ENCODE data around the gene PRR23E.

Gene PRR23E

DNA sequence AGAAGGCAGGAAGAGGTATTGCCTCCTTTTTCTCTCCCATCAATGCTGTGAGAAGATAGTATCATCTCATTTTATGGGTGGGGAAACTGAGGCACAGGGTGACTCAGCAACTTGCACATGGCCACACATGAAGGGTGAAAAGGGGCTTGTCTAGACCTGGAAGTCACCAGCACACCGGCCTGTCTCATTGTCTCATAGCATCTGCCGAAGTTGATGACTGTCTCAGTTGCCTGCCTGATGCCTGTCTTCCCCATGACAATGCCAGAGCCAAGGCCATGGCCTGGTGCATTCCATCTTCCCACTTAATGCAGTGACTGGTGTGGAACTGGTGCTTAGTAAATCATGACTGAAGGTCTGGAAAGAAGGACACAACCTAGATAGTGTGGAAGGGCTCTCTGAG is 27.9 kb upstream of the PRR23E start:
- no peak for DNase-seq

DNA sequence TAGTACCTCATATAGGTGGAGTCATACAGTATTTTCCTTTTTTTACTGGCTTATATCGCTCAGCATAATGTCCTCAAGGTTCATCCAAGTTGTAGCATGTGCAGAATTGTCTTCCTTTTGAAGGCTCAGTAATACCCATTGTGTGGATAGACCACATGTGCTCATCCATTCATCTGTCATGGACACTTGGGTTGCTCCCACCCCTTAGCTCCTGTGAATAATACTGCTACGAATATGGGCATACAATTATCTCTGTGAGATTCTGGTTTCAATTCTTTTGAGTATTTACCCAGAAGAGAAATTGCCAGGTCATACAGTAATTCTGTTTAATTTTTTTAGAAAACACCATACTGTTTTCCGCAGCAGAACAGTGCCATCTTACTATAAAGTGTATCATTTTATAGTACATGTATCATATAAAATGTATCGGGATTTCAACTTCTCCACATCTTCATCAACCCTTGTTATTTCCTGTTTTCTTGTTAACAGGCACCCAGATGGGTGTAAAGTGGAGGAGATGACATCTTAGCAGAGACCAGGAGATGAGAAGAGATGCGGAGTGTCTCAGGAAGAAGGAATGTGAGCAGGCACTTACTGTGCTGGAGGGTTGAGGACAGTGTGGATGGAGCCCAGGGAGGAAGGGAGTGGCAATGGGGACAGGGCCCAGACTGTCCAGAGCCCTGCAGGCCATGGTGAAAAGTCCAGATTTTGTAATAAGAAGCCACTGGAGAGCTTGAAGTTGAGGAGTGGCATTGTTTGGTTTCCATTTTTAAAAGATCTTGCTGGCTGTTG is 27.0 kb upstream of the PRR23E start:
- no peak for DNase-seq

DNA sequence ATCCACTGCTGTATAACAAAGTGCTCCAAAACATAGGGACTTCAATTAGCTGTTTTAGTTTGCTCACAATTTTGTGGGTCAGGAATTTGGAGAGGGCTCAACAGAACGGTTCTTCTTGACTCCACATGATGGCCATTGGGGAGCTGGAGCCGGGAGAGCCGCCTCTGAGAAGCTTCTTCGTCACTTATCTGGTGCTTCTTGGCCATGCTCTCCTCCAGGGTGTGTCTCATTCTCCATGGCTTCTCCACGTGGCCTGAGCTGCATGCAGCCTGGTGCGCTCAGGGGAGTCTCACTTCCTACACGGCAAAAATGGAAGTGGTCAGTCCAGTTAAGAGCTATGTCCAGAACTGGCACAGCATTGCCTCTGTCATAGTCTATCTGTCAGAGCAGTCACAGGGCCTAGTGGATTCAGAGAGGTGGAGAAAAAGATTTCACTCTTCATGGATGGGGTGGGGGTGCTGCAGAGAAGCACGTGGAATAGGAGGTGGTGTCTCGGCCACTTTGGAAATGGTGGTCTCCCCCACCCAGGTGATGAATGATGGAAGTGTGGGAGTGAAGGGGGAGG is 26.3 kb upstream of the PRR23E start:
- no peak for DNase-seq

DNA sequence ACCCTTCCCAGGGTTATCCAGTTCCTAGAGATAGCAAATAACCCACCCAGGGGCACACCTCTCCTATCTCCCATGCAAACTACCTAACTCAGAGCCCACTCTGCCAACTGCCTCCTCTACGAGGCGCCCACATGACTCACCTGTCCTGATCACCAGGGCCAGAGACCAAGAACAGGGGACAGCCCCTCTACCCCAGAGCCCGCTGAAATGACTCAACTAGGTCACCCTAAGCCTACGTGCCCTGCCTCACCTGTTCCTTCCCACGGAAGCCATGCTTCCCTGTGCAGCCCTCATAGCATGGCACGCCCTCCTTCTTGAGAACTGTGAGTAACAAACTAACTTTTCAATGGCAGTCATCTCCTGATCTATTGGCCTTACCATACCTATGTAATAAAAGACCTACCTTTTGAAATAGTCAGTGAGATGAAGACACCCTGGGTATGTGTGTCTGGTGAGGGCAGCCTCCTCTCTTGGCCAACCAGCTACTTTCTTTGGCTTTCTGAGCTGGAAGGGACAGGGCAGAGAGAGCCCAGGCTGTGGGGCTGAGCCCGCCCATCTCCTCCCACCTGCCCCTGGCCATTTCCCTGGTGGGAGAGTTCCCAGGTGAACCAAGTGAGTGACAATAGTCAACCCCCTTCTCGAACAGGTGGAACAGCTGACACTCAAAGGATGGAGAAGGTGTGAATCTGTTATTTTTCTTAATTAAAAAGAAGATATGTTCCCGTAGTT is 25.5 kb upstream of the PRR23E start:
- no peak for DNase-seq

DNA sequence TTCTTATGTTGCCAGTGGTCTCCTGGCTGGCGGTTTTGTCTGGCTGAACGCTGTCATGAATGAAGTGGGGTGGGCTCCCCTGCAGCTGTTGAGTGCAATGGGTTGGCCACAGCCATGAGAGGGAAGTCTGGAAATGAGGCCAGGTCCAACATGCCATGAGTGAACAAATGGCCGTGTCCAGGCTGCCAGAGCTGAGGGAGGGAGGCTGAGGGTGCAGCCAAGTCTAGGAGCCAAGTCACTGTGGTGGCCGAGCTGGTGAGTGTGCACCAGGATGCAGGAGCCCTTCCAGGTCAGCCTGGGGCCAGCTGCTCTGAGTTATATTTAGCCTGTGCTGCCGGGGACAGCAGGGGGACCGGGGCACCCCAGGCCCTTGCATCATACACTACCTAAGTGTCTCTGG is 24.7 kb upstream of the PRR23E start:
- no peak for DNase-seq

DNA sequence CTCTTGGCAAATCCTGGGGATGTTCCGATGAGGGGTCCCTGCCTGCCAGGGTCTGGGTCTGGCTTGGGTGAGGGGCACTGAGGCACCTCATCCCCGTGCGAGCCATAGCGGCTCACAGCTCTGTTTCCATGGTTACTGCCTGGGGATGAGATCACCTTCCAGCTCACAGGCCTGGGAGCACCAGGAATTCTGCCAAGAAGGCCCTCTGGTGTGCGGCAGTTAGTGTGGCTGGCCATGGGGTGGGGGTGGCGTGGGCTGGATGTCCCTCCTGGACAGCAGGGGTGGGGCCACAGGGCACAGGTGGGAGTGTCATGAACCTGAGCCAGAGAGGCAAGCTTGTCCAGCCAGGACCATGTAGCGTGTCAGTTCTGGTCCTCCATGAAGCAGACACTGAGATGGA is 22.1 kb upstream of the PRR23E start:
- DNase-seq = no peak

DNA sequence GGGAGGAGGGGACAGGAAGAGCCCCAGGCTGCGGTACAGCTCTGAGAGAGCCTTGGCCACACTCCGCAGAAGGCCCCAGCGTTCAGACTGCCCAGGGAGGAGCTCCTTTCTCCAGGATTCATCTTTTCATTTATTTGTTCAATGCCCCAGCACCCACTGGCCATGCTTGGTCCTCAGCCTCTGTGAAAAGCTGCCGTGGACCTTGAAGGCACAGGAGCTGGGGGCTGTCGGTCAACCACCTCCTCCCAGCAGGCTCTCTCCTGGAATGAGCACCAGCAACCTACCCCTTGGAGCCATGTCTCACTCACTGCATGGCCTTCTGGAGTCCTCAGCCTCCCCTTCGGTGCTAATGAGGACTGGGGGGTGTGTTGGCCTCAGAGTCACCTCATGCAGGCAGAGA is 21.6 kb upstream of the PRR23E start:
- DNase-seq = no peak

DNA sequence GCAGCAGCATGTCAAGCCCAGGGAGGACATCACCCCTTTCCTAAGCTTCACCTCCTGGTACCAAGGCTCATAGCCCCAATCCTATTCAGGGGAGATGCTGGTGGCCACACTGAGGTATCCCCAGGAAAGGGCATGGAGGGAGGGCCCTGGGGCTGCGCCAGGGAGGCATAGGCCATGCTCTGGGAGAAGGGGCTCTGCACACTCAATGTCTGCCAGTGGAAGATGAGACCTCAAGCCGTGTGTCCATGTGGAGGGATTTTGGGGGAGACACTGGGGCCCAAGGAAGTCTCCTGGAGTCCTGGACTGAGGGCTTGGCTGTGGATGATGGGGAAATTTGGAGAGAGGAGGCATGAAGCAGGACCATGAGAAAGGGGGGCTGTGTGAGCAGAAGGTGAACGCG is 21.2 kb upstream of the PRR23E start:
- DNase-seq = no peak

DNA sequence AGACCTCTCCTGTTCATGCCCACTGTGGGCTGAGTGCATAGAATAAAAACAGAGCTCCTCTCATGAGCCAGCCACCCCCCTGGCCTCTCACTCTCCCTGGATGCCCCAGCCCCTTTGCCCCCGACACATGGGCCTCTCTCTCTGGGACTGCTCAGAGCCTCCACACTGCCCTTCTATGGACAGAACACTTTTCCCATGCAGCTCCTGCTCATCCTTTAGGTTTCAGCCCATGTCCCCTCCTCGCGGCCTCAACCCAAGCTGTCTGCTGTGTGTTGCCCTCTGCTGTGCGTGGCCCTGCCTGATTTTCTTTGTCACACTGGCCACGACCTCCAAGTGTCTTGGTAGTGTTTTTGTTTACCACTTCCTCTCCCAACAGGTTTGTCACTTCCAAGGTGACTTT is 20.7 kb upstream of the PRR23E start:
- no peak for DNase-seq

DNA sequence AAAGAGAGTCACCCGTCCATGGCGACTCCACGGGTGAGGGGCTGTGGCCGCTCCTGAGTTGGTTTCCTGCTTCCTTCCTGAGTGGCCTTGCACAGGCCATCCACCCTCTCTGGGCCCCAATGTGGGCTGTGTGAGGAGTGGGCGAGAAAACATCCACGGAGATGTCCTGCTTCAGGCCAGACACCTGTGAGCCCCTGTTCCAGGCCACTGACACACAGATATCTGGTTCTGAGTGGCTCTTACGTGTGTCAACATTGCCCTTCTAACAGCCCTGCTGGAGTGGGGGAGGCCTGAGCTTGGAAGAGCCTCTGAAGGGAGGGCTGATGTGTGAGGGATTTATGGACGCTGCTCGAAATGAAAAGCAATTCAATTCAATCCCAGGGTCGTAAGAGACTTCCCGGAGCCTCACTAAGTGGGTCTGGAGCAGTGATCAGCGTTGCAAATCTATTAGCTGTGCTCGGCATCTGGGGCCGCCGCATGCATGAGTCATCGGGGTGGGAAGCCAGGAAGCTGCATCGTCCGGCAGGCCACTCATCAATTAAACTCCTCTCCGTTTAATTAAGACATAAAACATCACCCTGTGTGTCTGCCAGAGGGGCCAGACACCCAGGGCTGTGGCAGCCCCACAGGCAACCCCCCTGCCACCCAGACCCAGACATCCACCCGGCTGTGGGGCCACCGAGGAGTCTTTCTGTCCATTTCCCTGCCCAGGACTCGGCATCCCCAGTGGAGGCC is 20.0 kb upstream of the PRR23E start:
- DNase-seq = no peak

DNA sequence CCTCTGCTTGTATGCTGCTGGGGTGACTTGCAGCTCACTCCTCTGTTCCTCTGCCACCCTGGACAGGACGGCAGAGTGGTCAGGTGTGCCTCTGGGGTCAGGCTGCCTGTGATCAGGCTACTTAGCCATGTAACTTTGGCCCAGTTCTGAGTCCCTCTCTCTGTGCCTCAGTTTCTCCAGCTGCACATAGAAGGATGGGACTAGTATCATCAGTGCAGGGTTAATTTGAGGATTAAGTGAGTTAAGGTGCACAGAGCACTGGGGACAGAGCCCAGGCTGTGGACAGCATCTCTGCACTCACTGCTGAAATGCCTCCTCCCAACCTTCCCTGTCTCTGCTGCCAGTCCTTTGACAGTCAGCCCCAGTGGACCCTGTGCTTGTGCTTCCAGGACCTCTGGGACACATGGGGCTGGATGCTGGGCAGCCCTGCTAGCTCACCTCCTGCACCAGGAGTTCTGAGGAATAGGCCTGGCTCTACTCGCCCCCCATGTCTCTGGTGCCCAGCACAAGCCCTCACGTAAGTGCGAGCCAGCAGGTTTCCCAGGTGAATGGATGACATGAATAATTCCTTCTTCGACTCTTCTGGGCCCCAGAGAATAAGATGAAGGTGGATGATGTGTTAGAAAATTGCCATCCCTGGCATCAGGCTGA is 19.3 kb upstream of the PRR23E start:
- no peak for DNase-seq

DNA sequence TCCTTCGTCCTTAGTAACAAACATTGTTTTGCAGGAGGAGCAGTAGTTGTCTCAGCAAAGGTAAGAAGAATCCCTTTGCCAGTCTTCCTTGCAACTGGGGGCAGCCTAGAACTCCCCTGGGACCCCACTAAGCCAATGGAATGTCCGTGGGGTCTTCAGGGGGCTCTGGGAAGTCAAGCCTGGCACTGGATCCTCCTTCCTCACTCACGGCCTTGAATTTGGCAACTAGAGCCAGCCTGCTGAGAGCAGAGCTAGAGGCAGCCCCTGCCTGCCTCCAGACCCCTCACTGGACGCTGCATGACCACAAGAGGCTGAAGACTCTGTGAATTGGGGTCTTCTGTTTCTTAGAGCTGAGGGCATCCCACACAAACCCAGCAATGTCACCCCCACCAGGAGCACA is 18.6 kb upstream of the PRR23E start:
- no peak for DNase-seq

DNA sequence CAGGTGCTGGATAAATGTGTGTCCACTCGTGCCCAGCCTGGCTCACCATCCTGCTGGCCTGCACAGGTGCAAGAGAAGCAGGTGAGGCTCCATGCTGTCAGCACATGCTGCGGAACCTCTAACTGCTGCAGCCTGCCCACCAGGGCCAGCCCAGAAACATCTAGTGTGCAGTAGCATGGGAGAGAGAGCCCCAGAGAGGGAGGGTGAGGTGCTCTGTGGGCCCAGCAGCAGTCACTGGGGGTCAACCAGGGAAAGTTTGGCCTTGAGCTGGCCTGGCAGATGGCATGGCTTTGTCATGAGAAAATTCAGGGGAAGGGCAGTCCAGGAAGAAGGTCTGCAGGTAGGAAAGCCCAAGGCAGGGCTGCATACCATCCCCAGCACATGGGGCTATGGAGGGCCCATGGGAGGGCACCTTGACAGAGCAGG is 18.2 kb upstream of the PRR23E start:
- DNase-seq = no peak

DNA sequence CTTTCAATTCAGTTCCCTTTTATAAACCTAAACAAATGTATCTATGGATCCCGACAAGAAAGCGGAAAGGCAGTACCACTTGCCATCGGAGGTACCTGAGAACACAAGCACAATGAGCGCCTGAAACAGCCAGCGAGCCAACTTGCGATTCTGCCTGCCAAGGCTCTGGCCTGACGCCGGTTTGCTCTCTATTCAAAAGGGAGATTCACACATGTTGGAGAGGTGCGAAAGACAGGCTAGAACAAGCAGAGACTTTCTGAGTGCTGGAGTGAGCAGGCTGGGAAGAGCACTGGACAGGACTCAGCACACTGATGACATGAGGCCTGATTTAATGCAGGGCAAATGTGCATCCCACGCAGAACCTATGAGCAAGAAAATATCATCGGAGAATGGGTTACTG is 17.7 kb upstream of the PRR23E start:
- no peak for DNase-seq

DNA sequence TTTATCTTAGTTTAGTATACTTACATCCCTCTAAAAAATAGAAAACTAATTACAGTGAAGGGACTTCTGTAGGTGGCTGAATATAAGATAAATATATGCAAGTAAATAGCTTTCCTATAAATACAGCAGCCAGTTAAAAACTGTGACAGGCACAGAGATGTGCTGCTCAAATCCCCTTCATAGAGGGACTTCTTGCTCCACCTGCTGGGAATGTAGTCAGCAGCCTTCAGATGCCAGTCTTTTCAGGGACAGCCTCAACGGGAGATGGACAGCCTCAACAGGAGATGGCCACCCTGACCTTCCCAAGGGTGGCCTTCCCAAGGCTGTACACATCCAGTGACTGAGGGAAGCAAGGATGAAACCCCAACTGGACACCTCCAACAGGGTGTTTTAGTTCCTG is 15.7 kb upstream of the PRR23E start:
- no peak for DNase-seq

DNA sequence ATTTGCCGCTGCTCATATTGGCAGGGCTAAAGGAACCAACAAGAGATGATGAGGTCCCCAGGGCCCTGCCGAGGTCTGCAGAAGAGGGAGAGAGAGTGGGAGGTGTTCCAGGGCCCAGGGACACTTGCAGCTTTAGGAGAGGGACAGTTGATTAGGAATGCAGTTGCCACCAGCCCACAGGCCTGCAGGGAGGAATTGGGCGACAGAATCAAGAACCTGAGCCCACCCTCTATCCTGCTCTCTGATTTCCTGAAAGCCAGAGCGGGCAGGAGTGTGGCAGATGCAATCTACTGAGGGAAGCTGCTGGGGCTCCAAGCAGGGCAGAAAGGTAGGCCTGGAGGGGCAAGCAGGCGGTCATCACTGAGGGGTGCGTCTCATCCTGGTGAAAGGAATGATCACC is 12.1 kb upstream of the PRR23E start:
- DNase-seq = no peak

DNA sequence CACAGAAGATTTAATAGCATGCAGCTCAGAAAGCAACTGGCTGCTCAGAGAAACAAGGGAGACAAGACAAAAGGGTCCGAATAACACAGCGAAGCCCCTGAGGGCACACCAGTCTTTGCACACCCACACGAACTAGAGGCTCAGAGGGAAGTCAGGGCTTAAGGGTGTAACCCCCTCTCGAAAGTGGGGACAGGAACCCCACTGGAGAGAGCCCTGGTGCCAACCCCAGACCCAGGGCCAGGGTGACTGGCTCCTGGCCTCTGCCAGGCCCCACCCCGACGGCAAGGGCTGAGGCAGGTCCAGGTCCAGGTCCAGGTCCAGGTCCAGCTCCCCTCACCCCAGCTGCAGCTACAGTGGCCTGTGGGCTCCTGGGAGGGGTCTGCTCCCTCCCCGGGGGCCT is 10.5 kb upstream of the PRR23E start:
- no peak for DNase-seq

DNA sequence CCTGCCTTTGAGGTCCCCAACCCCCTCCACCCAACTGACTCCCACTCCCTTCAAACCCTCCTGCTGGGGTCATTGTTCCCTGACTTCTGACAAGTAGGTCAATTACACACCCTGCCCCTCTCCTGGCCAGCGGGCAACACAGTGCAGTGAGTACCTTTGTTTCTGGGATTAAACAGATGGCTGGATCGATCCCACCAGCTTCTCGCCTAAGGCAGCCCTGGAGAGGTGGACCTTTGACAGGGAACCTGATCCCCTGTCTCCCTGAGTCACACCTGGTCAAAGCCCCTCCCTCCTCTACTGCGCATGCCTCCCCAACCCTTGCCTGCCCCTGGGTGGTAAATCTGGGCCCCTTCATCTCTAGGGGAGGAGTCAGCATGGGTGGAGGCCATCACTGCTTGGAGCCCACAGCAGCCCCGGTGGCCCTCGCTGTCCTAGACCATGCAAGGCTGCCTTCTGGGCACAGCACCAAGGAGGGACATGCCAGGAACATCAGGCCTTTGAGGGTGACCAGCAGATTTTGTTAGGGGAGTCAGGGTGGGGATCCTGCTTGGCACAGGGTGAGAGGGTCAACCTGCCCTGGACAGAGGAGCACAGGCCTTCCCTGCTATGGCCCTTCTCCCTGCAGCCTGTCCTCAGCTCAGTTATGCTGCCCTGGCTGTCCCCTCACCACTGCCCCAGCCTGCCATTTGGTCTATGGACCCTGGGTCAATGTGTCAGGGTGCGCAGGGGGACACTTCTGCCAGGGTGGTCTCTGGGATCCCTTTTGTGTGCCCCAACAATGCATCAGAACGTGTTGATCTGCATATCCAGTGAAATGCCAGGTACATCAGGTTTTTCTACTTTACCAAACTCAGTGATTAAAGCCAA is 9.8 kb upstream of the PRR23E start:
- DNase-seq = no peak

DNA sequence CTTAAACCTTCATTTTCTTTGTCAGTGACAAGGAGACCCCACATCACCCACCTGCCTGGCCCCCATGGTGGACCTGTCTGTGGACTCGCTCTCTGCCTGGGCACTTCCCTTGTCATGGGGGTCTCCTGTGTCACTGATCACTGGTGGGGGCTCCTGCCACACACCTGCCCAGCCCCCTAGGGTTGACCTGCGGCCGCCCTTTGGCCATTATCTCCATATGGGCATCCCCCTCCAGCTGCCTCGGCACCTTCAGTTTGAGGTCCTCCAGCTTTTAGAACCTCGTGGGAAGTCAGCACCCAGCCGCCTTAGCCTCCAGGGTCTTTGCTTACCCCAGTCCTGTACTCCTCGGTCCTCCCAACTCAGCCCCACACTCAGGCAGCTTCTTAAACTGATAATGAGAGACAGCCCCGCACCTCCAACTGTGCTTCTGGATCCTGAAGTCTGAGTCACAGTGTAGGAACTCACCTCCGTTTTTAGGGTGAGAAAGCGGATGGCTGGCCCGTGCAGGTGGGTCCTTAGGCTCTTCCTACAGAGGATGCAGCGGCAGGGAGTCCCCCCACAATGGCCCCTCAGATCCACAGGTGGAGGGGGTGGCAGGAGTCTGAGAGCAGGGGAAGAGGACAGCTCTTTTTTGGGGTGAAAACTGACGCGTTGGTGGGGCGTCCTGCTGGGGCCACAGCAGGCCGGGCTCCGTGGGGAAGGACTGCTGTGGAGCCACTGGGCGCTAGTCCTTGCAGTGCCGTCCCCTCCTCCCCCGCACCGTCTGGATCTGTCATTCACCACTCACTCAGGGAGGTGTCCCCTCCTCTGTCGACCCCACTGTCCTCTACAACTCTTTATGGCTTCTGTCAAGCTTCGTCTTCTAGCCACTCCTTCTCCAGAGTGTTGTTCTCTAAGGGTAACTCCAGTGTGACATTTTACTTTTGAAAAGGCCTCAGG is 8.7 kb upstream of the PRR23E start:
- DNase-seq = no peak

DNA sequence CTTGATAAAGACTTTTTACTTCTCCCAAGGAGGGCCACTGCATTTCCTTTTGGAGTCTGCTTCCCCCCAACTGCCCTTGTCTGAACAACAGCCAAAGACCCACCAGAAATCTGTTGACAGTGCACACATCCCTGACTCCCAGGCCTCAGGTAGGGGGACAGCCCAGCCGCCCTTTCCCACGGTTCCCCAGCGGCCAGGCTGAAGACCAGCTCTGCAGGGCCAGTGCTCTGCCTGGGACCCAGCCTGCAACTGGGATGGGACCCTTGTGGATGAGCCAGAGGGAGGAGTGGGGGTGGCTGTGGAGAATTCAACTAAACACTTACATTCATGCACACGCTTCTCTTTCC is 8.1 kb upstream of the PRR23E start:
- DNase-seq = no peak

DNA sequence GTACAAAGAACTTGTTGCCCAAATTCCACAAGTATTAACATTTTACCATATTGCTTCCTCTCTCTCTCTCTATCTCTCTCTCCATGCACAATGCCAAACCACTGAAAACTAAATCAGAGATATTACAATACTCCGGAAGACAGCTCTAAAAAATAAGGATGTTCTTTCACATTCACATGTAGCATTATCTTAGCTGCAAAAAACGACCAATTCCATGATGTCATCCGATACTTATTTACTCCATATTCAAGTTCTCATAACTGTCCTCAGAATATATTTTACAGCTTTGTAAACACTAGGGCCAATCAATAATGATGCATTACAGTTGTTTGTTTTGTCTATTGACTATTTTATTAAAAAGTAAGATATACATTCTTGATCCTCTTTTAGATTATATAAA is 7.7 kb upstream of the PRR23E start:
- no peak for DNase-seq
